Endothelial cell of umbilical vein (primary cell): ENCODE results near the gene MOGAT1. TPM values are rescaled to one million over a fixed set of nuclear protein-coding genes. Genes with fewer than 3 reads are reported as not detected.
A peak's percentile ranks its signal among the peaks of the same experiment; 100 is the strongest.

ENCODE experiments used
- BruUV-seq: library from RNA; stranded (reverse); fragments of 400-500 nt; replicated peaks from 2 replicates; lab custom pipeline; 2021; lab: Mats Ljungman, UMichigan
- CTCF ChIA-PET: fragments of 300-600, 350-600 bp; sonication (Branson Sonifier 250); formaldehyde crosslinking; loops from one replicate; lab custom pipeline; 2021; ENCODE audit warnings: antibody characterized with exemption, inconsistent platforms; lab: Charles Lee
- POLR2A ChIA-PET: fragments of 300-600, 350-600 bp; sonication (Branson Sonifier 250); formaldehyde crosslinking; loops from one replicate; lab custom pipeline; 2021; ENCODE audit warnings: antibody characterized with exemption, inconsistent platforms; lab: Charles Lee
- DNase-seq: peaks from one replicate; pipeline ENCODE4 v3.0.0-alpha.2; 2011; ENCODE audit warnings: low read depth, low spot score
- FAIRE-seq: peaks from 2 replicates; lab custom pipeline; 2011; peaks lifted over from hg19 to GRCh38; lab: Jason Lieb, UNC
- H2AFZ ChIP-seq: 2 replicates; pipeline ENCODE4 v1.6.0; 2012; ENCODE audit warnings: low read depth, low read length, control low read depth, inconsistent platforms
- H3K27ac ChIP-seq: 2 replicates; pipeline ENCODE4 v1.5.1; 2011; ENCODE audit warnings: low read depth, mild to moderate bottlenecking, control low read depth, low read length, moderate library complexity; ENCODE audit not compliant: insufficient read depth
- H3K27me3 ChIP-seq, 2 experiments: 2 replicates each; pipeline versions ENCODE4 v1.6.0 to v1.6.1; 2011; ENCODE audit warnings: low read length in 2 of 2, mixed read lengths in 1 of 2; ENCODE audit not compliant: control insufficient read depth in 2 of 2, insufficient read depth in 2 of 2
- H3K36me3 ChIP-seq, 2 experiments: 2 replicates in 1 of 2; 3 replicates in 1 of 2; pipeline ENCODE4 v1.5.1; 2011; ENCODE audit warnings: low read length in 2 of 2, mild to moderate bottlenecking in 1 of 2, moderate library complexity in 1 of 2; ENCODE audit not compliant: control insufficient read depth in 2 of 2, insufficient read depth in 2 of 2; ENCODE audit errors: extremely low read depth in 1 of 2
- H3K4me1 ChIP-seq: 3 replicates; pipeline ENCODE4 v1.5.1; 2011; ENCODE audit warnings: mild to moderate bottlenecking, low read length; ENCODE audit not compliant: control insufficient read depth, insufficient read depth; ENCODE audit errors: extremely low read depth
- H3K4me2 ChIP-seq: 2 replicates; pipeline ENCODE4 v1.6.1; 2011; ENCODE audit warnings: low read length, control low read depth, mixed read lengths; ENCODE audit not compliant: insufficient read depth
- H3K4me3 ChIP-seq, 3 experiments: fragments of 200-600 bp in 1 of 3; sonication (generic), shearing (Covaris generic) in 1 of 3; replicated peaks in 1 of 3; 2 replicates each; pipeline ENCODE4 v1.5.1; 2011 to 2016; ENCODE audit warnings: control low read depth in 3 of 3, low read length in 3 of 3, mild to moderate bottlenecking in 2 of 3, inconsistent platforms in 1 of 3, low read depth in 1 of 3, moderate library complexity in 1 of 3; ENCODE audit not compliant: insufficient read depth in 1 of 3
- H3K79me2 ChIP-seq: 2 replicates; pipeline ENCODE4 v1.6.0; 2012; ENCODE audit warnings: low read length, inconsistent platforms; ENCODE audit not compliant: control insufficient read depth, insufficient read depth
- H3K9ac ChIP-seq: replicated peaks from 2 replicates; pipeline ENCODE3; 2011; ENCODE audit warnings: low read length, control low read depth; ENCODE audit not compliant: insufficient read depth; ENCODE audit errors: extremely low read depth
- H3K9me1 ChIP-seq: replicated peaks from 3 replicates; pipeline ENCODE4 v1.6.0; 2011; ENCODE audit warnings: mild to moderate bottlenecking, low read length; ENCODE audit not compliant: control insufficient read depth, insufficient read depth; ENCODE audit errors: extremely low read depth
- H3K9me3 ChIP-seq: replicated peaks from 2 replicates; pipeline ENCODE4 v1.5.1; 2012; ENCODE audit warnings: low read length, inconsistent platforms; ENCODE audit not compliant: control insufficient read depth, insufficient read depth
- H4K20me1 ChIP-seq: replicated peaks from 2 replicates; pipeline ENCODE3; 2011; ENCODE audit warnings: mild to moderate bottlenecking, low read length; ENCODE audit not compliant: control insufficient read depth, insufficient read depth; ENCODE audit errors: extremely low read depth
- EZH2 ChIP-seq: IDR thresholded peaks from 2 replicates; pipeline ENCODE4 v1.6.1; 2012; ENCODE audit warnings: borderline replicate concordance, low read depth, mild to moderate bottlenecking, moderate library complexity, low read length, inconsistent platforms; ENCODE audit not compliant: severe bottlenecking
- FOS ChIP-seq: IDR thresholded peaks from 2 replicates; pipeline ENCODE4 v1.6.1; 2011; ENCODE audit warnings: mild to moderate bottlenecking, low read length, moderate library complexity, borderline replicate concordance; ENCODE audit not compliant: insufficient read depth
- GATA2 ChIP-seq: IDR thresholded peaks from 2 replicates; pipeline ENCODE4 v1.7.0; 2011; ENCODE audit warnings: low read depth, mild to moderate bottlenecking, moderate library complexity, mixed read lengths, low read length; ENCODE audit not compliant: insufficient read length, insufficient read depth
- JUN ChIP-seq: IDR thresholded peaks from 2 replicates; pipeline ENCODE4 v1.6.1; 2011; ENCODE audit warnings: borderline replicate concordance, low read depth; ENCODE audit not compliant: insufficient read length, insufficient read depth
- MYC ChIP-seq: IDR thresholded peaks from one replicate; pipeline ENCODE4 v1.6.1; 2011; ENCODE audit warnings: mild to moderate bottlenecking, low read depth, low read length
- POLR2A ChIP-seq: IDR thresholded peaks from 2 replicates; pipeline ENCODE4 v1.6.1; 2012; ENCODE audit warnings: low read depth, mild to moderate bottlenecking, control low read depth, low read length
- POLR2AphosphoS5 ChIP-seq: IDR thresholded peaks from 2 replicates; pipeline ENCODE4 v1.6.1; 2012; ENCODE audit warnings: low read depth, mild to moderate bottlenecking, control low read depth, low read length, moderate library complexity; ENCODE audit not compliant: insufficient read depth
- dilution Hi-C: fragments of 300-500 bp; cut with MboI; formaldehyde crosslinking; loops from one replicate; pipeline ENCODE4 v1.15.0; 2019; ENCODE audit warnings: low sequenced_read_pairs; ENCODE audit not compliant: extremely low pct_ligation_motif_present
- intact Hi-C: fragments of 100-400 bp; cut with micrococcal nuclease; formaldehyde crosslinking; loops from one replicate; pipeline ENCODE4 v1.10.0; 2022
- polyA plus RNA-seq, 4 experiments: library from polyadenylated mRNA; depleted of rRNA in 3 of 4; stranded (reverse) in 3 of 4; unstranded in 1 of 4; fragments of >200 nt; gene quantifications; 2 replicates each; pipeline versions ENCODE4 v1.2.1 to v1.2.3, GENCODE V29; 2011 to 2012; ENCODE audit warnings: missing spikeins in 1 of 4
- total RNA-seq: library from RNA; stranded (reverse); gene quantifications from 2 replicates; pipeline ENCODE4 v1.2.3, GENCODE V29; 2021
- TF ChIP-seq, protein P1 (sequence below), 2 donors: IDR thresholded peaks; 1 replicate in 1 of 2; 2 replicates in 1 of 2; pipeline ENCODE4 v1.5.1; 2011; ENCODE audit warnings: low read length in 2 of 2, mild to moderate bottlenecking in 2 of 2, moderate library complexity in 2 of 2, control low read depth in 1 of 2, inconsistent platforms in 1 of 2, low read depth in 1 of 2; ENCODE audit not compliant: insufficient read depth in 1 of 2; ENCODE audit errors: extremely low read depth in 1 of 2
- TF ChIP-seq, protein P2 (sequence below): IDR thresholded peaks from 2 replicates; pipeline ENCODE4 v1.6.1; 2011; ENCODE audit not compliant: insufficient read depth, insufficient read length

The MOGAT1 gene
- total and polyA plus RNA-seq, 2 donors (not counting 3 experiments of a cell fraction or from before 2014, with no cell fraction given): not detected

GRCh38 chr2:222653280-222653679, 18.2 kb upstream of the MOGAT1 start:
- POLR2A ChIA-PET: no interaction called here
- H2AFZ ChIP-seq: peak overlapping the region; percentile 40
- peaks cover 72% of the 10 kb centered on the region for H3K79me2 ChIP-seq
- intact Hi-C loops (loop anchor here (10.0 kb wide), 1 partner anchor 1752 kb away; the partner anchor contains the start of gene FAM124B), dilution Hi-C loops (no loop called here)
- peak overlapping the region; percentile 1 for H3K9ac ChIP-seq
- BruUV-seq: TSS peak; percentile 18
- H3K4me1 ChIP-seq: peaks cover 34% of the 10 kb centered on the region
- H3K9me1 ChIP-seq: no peaks in the 10 kb centered on the region
- peaks cover 0 to under 1% of the 10 kb centered on the region in 2 experiments for H3K36me3 ChIP-seq
- no peaks in the 10 kb centered on the region for H3K9me3 ChIP-seq
- H3K27ac ChIP-seq: peak overlapping the region; percentile 29
- no peaks in the 10 kb centered on the region for H3K27me3 ChIP-seq
- peak overlapping the region; percentile 81 for H3K4me2 ChIP-seq
- H4K20me1 ChIP-seq: no peaks in the 10 kb centered on the region
- H3K4me3 ChIP-seq: peak overlapping the region in 1 of 3 experiments; percentile 20
- TF ChIP-seq FOS (no peak), EZH2 (no peak), POLR2AphosphoS5 (no peak), GATA2 (no peak), JUN (no peak), POLR2A (no peak), MYC (no peak)
- TF ChIP-seq, protein P1, sequence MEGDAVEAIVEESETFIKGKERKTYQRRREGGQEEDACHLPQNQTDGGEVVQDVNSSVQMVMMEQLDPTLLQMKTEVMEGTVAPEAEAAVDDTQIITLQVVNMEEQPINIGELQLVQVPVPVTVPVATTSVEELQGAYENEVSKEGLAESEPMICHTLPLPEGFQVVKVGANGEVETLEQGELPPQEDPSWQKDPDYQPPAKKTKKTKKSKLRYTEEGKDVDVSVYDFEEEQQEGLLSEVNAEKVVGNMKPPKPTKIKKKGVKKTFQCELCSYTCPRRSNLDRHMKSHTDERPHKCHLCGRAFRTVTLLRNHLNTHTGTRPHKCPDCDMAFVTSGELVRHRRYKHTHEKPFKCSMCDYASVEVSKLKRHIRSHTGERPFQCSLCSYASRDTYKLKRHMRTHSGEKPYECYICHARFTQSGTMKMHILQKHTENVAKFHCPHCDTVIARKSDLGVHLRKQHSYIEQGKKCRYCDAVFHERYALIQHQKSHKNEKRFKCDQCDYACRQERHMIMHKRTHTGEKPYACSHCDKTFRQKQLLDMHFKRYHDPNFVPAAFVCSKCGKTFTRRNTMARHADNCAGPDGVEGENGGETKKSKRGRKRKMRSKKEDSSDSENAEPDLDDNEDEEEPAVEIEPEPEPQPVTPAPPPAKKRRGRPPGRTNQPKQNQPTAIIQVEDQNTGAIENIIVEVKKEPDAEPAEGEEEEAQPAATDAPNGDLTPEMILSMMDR (IDR thresholded peaks at IDR 0.05; ENCODE audit: extremely low read depth in 1 of 2, insufficient read depth in 1 of 2, low read depth in 1 of 2, low read length in 2 of 2): no peak
- TF ChIP-seq, protein P2, sequence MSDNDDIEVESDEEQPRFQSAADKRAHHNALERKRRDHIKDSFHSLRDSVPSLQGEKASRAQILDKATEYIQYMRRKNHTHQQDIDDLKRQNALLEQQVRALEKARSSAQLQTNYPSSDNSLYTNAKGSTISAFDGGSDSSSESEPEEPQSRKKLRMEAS: no peak
- FAIRE-seq: no peak
- no peak for DNase-seq
- CTCF ChIA-PET: interaction anchor here (0.9 to 4.0 kb wide), 5 partner anchors 11 to 286 kb away, joined by 3 to 11 read pairs (median 6); no protein-coding TSS in a partner anchor
